HG02588 (cell line): ENCODE measurements around the gene SYCE3.
"Not testable (repeated sequence)": the region's sequence is repeated elsewhere in the genome, so short reads cannot be mapped to it uniquely, and the experiment has no call there.

ENCODE experiments used
- ATAC-seq: cut with Tn5 transposase; IDR thresholded peaks from one replicate; pipeline ENCODE4 v1.9.1; 2021; ENCODE audit warnings: mild to moderate bottlenecking, moderate library complexity; ENCODE audit not compliant: unreplicated experiment

SYCE3 gene

GRCh38 chr22:50522806-50523438, 39.8 kb downstream of the SYCE3 start:
- ATAC-seq, result no peak

- ATAC-seq, result no peak
Observed at GRCh38 chr22:50522208-50522805, 40.4 kb downstream of the SYCE3 start.

- no peak for ATAC-seq
Observed at GRCh38 chr22:50521710-50522109, 41.0 kb downstream of the SYCE3 start.

- ATAC-seq, result no peak
Observed at GRCh38 chr22:50520826-50521453, 41.8 kb downstream of the SYCE3 start.

- ATAC-seq, result not testable (repeated sequence)
Observed at GRCh38 chr22:50520184-50520583, 42.5 kb downstream of the SYCE3 start.

- ATAC-seq, result no peak
Observed at GRCh38 chr22:50519151-50519550, 43.6 kb downstream of the SYCE3 start.

- no peak for ATAC-seq
Observed at GRCh38 chr22:50518606-50519005, 44.1 kb downstream of the SYCE3 start.

- no peak for ATAC-seq
Observed at GRCh38 chr22:50517495-50518260, 45.0 kb downstream of the SYCE3 start.

GRCh38 chr22:50516891-50517290, 45.8 kb downstream of the SYCE3 start:
- no peak for ATAC-seq

GRCh38 chr22:50516068-50516467, 46.7 kb downstream of the SYCE3 start:
- no peak for ATAC-seq

GRCh38 chr22:50513175-50513574, 49.5 kb downstream of the SYCE3 start:
- ATAC-seq, result no peak

- ATAC-seq, result no peak
Observed at GRCh38 chr22:50508897-50509296, 53.8 kb downstream of the SYCE3 start.

- peak; percentile 64 for ATAC-seq
Observed at GRCh38 chr22:50507991-50508884, 54.5 kb downstream of the SYCE3 start, which contains the start of gene NCAPH2. TSS of gene NCAPH2 (plus strand) at chr22:50508224. CDS start at chr22:50508338, 114 bp downstream.

GRCh38 chr22:50507421-50507990, 55.2 kb downstream of the SYCE3 start, which contains the start of gene LMF2:
TSS of gene LMF2 (minus strand) at chr22:50507702. CDS start at chr22:50507675, 27 bp downstream.
- ATAC-seq, result peak; percentile 47

GRCh38 chr22:50506611-50507420, 55.9 kb downstream of the SYCE3 start:
- ATAC-seq, result peak; percentile 5

- ATAC-seq, result no peak
Observed at GRCh38 chr22:50505776-50506610, 56.7 kb downstream of the SYCE3 start.

- ATAC-seq, result no peak
Observed at GRCh38 chr22:50505276-50505775, 57.4 kb downstream of the SYCE3 start.
